Transverse colon (tissue), 4 donors: ENCODE data around the gene SPRR1A. TPM values are rescaled to one million over a fixed set of nuclear protein-coding genes. Genes with fewer than 3 reads are reported as not detected.

Source experiments
- DNase-seq: peaks from one replicate; pipeline ENCODE4 v3.0.0-alpha.2; 2019
- H3K27ac ChIP-seq, 4 donors: fragments of 200-600 bp; sonication (generic); 2 replicates each; pipeline ENCODE4 v1.5.1; 2016 to 2018; ENCODE audit warnings: inconsistent platforms in 4 of 4
- H3K27me3 ChIP-seq: fragments of 200-600 bp; sonication (generic); 2 replicates; pipeline ENCODE4 v1.5.1; 2017; ENCODE audit warnings: inconsistent platforms
- H3K36me3 ChIP-seq, 4 donors: fragments of 200-600 bp; sonication (generic); 2 replicates each; pipeline ENCODE4 v1.5.1; 2017 to 2019; ENCODE audit warnings: inconsistent platforms in 4 of 4
- H3K4me1 ChIP-seq, 4 donors: fragments of 200-600 bp; sonication (generic); 2 replicates each; pipeline ENCODE4 v1.5.1; 2017 to 2020; ENCODE audit warnings: inconsistent platforms in 4 of 4
- H3K4me3 ChIP-seq, 4 donors: fragments of 200-600 bp; sonication (generic); 1 replicate in 1 of 4; 2 replicates in 3 of 4; pipeline versions ENCODE4 v1.5.1 to v1.6.1; 2017 to 2019; ENCODE audit warnings: inconsistent platforms in 4 of 4
- H3K9me3 ChIP-seq, 2 donors: fragments of 200-600 bp; sonication (generic); 2 replicates each; pipeline ENCODE4 v1.5.1; 2017 to 2019; ENCODE audit warnings: inconsistent platforms in 2 of 2
- EP300 ChIP-seq: sonication (generic); formaldehyde crosslinking; IDR thresholded peaks from one replicate; pipeline ENCODE4 v1.6.1; 2017; ENCODE audit warnings: antibody characterized with exemption, low read depth
- POLR2A ChIP-seq: fragments of 450-650 bp; IDR thresholded peaks from one replicate; pipeline ENCODE4 v1.6.1; 2016; ENCODE audit warnings: antibody characterized with exemption, mild to moderate bottlenecking, moderate library complexity
- POLR2AphosphoS5 ChIP-seq, 3 donors: sonication (generic); formaldehyde crosslinking; IDR thresholded peaks; one replicate each; pipeline ENCODE4 v1.6.1; 2016; ENCODE audit warnings: antibody characterized with exemption in 3 of 3
- WGBS, 2 donors: methylation state at CpG; one replicate each; pipeline ENCODE4 v1.1.5; 2018; ENCODE audit warnings: low coverage in 1 of 2; 5-methylcytosine and 5-hydroxymethylcytosine counted together
- in situ Hi-C, 4 donors: fragments of 200-750 bp; cut with MboI; loops; one replicate each; pipeline versions ENCODE4 v1.15.0 to v1.15.1; 2017; ENCODE audit warnings: low sequenced_read_pairs in 3 of 4, low pct_ligation_motif_present in 1 of 4, low pct_unique_long_range_greater_than_20kb in 1 of 4
- intact Hi-C: fragments of 100-400 bp; cut with DNase I; formaldehyde crosslinking; loops from one replicate; pipeline ENCODE4 v1.15.1; 2023; ENCODE audit warnings: low total_unique reads
- total RNA-seq, 4 donors: library from RNA; depleted of rRNA; stranded (reverse); fragments of >200 nt; gene quantifications; one replicate each; pipeline ENCODE4 v1.1.0, GENCODE V29; 2016
- TF ChIP-seq, protein P1 (sequence below), 5 experiments: fragments of 200-600 bp in 3 of 5; fragments of 450-650 bp in 2 of 5; sonication (generic) in 3 of 5; IDR thresholded peaks; 1 replicate in 2 of 5; 2 replicates in 3 of 5; pipeline ENCODE4 v1.5.1; 2016 to 2017; ENCODE audit warnings: antibody characterized with exemption in 5 of 5, inconsistent platforms in 3 of 5, mild to moderate bottlenecking in 2 of 5, moderate library complexity in 1 of 5

Gene SPRR1A, protein sequence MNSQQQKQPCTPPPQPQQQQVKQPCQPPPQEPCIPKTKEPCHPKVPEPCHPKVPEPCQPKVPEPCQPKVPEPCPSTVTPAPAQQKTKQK
- not detected for total RNA-seq

DNA sequence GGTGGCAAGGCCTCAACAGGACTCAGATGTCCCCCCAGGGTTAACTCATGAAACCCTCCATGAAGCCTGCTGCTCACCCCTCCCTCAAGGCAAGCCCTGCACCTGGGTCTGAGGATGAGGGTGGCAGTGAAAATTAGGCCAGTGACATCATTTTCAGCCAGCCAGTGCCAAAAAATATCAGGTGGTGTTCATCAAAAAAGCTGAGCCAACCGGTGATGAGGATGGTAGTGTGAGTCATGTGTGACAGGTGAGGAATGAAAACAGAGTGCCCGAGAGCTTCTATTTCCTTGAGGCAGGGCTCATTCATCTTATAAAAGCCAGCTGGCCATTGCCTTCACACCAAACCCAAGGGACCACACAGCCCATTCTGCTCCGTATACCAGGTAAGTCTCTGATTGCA lies at the start of gene SPRR1A:
SPRR1A (plus strand) TSS at position 339 of the 400 bp plus-strand sequence. CDS start 1,150 bp downstream, outside the sequence.
- no peak for TF ChIP-seq POLR2AphosphoS5 (IDR thresholded peaks at IDR 0.05)
- TF ChIP-seq POLR2A = no peak
- TF ChIP-seq, protein P1, sequence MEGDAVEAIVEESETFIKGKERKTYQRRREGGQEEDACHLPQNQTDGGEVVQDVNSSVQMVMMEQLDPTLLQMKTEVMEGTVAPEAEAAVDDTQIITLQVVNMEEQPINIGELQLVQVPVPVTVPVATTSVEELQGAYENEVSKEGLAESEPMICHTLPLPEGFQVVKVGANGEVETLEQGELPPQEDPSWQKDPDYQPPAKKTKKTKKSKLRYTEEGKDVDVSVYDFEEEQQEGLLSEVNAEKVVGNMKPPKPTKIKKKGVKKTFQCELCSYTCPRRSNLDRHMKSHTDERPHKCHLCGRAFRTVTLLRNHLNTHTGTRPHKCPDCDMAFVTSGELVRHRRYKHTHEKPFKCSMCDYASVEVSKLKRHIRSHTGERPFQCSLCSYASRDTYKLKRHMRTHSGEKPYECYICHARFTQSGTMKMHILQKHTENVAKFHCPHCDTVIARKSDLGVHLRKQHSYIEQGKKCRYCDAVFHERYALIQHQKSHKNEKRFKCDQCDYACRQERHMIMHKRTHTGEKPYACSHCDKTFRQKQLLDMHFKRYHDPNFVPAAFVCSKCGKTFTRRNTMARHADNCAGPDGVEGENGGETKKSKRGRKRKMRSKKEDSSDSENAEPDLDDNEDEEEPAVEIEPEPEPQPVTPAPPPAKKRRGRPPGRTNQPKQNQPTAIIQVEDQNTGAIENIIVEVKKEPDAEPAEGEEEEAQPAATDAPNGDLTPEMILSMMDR (IDR thresholded peaks at IDR 0.05) = no peak
- no peak for TF ChIP-seq EP300
- Histone ChIP-seq H3K4me3 (no peak within 1 kb of the TSS), H3K27ac (no peak within 1 kb of the TSS), H3K4me1 (no peaks in the 10 kb centered on the region), H3K27me3 (no peaks in the 10 kb centered on the region), H3K9me3 (no peaks in the 10 kb centered on the region), H3K36me3 (no peaks in the 10 kb centered on the region)
- WGBS, 2 donors = 51 to 60% methylated on average over 1 to 3 of the region's 3 CpGs
- intact Hi-C loops = no loop called here
- no peak for DNase-seq
- in situ Hi-C loops = no loop called here

DNA sequence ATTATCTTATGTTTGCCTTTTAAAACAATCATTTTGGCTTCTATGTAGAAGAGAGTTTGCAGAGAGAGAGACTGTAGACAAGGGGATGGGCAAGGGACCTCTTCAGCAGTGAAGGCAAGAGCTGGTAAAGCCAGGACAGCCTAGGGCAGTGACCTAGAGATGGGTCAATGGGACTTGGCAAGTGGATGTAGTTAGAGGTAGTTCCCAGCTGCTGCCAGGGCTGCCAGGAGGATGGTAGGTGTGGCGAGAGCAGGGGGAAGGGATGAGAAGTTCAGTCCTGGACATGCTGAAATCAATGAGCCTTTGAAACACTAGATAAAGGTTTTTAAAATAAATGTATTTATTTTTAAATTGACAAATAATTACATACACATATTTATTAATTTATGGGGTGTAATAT lies 43.3 kb upstream of the SPRR1A start:
- H3K27me3 ChIP-seq = no peaks in the 10 kb centered on the region
- WGBS, 2 donors = 75% methylated on average over 1 of the region's 1 CpG; no CpG with 5 or more reads in 1 of the 2 donors
- H3K4me3 ChIP-seq = no peak overlapping the region
- in situ Hi-C loops = no loop called here
- TF ChIP-seq POLR2AphosphoS5 (IDR thresholded peaks at IDR 0.05) (no peak), POLR2A (no peak), EP300 (no peak)
- TF ChIP-seq, protein P1 (IDR thresholded peaks at IDR 0.05) = no peak
- no peak overlapping the region for H3K27ac ChIP-seq
- no peaks in the 10 kb centered on the region for H3K4me1 ChIP-seq
- H3K36me3 ChIP-seq = no peaks in the 10 kb centered on the region
- no peaks in the 10 kb centered on the region for H3K9me3 ChIP-seq
- DNase-seq = no peak
- intact Hi-C loops = no loop called here

DNA sequence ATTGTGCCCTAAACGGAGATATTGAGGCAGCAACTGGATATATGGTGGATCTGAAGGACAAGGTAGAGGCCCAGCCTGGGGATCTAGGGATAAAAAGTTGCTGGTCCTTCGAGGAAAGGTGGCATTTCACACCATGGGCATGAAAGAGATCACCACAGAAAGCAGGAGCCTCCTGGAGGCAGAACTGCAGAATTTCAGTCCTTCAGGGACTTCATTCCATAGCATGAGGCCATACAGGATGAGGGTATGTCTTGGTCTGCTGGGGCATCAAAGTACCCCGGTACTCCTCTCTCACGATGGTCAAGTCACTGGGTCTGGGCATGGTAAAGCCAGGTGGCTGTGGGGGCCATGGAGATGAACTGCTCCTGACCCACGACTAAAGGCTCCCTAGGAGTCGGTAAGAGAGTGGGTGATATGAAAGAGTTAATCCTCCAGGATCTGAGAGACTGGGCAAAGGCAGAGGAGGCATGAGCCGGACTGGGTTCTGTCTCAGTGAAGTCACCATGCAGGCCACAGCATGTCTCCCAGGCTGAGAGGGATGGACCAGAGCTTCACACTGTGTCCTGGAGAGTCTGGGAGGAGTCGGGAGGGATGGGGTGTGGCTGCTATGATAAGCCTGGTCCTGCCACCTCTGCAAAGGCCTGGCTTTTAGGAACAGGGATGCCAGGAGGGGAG lies 42.7 kb upstream of the SPRR1A start:
- Histone ChIP-seq H3K27ac (no peak overlapping the region), H3K9me3 (no peaks in the 10 kb centered on the region), H3K36me3 (no peaks in the 10 kb centered on the region), H3K4me3 (no peak overlapping the region), H3K4me1 (no peaks in the 10 kb centered on the region), H3K27me3 (no peaks in the 10 kb centered on the region)
- 49 to 72% methylated on average over 2 to 8 of the region's 8 CpGs for WGBS, 2 donors
- intact Hi-C loops (no loop called here), in situ Hi-C loops (no loop called here)
- DNase-seq = no peak
- TF ChIP-seq POLR2AphosphoS5 (IDR thresholded peaks at IDR 0.05) (no peak), POLR2A (no peak), EP300 (no peak)
- TF ChIP-seq, protein P1 (IDR thresholded peaks at IDR 0.05) = no peak

DNA sequence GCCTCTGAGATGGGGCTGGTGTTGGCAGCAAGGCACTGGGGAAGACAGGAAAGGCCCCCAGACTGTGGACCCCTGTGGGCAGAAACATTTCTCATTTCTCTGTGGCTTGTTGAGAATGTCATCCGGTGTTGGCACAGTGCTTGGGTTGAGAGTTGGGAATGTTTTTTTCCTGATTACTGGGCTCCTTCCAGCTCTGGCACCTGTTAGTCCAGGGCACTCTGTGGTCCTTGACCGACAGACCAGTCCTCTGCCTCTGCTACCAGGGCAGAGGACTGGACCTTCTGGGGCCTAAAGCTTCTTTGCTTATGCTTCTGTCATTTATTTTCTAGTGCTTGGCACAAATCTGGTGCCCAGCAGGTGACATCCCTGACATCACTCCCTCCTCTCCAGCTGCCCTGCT lies 41.7 kb upstream of the SPRR1A start:
- Histone ChIP-seq H3K9me3 (no peaks in the 10 kb centered on the region), H3K4me1 (no peaks in the 10 kb centered on the region), H3K4me3 (no peak overlapping the region), H3K27me3 (no peaks in the 10 kb centered on the region), H3K27ac (no peak overlapping the region), H3K36me3 (no peaks in the 10 kb centered on the region)
- intact Hi-C loops (no loop called here), in situ Hi-C loops (no loop called here)
- no peak for DNase-seq
- 67 to 81% methylated on average over 2 of the region's 2 CpGs for WGBS, 2 donors
- TF ChIP-seq EP300 (no peak), POLR2AphosphoS5 (IDR thresholded peaks at IDR 0.05) (no peak), POLR2A (no peak)
- TF ChIP-seq, protein P1 (IDR thresholded peaks at IDR 0.05) = no peak
